ENCODE results near the gene CC2D1B.

DNA sequence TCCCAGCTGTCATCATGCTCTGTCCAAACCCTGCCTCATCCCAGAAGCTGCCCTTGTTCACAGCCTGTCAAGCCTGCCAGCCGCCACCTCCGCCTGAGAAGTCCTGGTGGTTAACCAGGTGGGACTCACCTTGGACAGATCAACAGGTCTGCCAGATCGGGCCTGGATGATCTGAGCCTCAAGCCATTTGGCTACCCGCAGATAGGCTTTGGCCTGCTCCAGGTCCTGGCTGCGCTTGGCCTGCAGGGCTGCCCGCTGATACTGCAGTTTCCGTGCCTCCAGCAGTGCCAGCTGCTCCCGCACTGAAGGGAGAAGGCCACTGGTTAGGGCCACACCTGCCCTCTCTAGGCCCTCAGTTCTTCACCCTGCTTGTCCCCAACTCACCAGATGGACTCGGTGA, 8.6 kb downstream of the CC2D1B start:
- no peak for TF ChIP-seq OVOL2 (CRISPR knock-in tag; IDR thresholded peaks at IDR 0.05; ENCODE audit: borderline replicate concordance)
- TF ChIP-seq, protein P1, sequence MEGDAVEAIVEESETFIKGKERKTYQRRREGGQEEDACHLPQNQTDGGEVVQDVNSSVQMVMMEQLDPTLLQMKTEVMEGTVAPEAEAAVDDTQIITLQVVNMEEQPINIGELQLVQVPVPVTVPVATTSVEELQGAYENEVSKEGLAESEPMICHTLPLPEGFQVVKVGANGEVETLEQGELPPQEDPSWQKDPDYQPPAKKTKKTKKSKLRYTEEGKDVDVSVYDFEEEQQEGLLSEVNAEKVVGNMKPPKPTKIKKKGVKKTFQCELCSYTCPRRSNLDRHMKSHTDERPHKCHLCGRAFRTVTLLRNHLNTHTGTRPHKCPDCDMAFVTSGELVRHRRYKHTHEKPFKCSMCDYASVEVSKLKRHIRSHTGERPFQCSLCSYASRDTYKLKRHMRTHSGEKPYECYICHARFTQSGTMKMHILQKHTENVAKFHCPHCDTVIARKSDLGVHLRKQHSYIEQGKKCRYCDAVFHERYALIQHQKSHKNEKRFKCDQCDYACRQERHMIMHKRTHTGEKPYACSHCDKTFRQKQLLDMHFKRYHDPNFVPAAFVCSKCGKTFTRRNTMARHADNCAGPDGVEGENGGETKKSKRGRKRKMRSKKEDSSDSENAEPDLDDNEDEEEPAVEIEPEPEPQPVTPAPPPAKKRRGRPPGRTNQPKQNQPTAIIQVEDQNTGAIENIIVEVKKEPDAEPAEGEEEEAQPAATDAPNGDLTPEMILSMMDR (IDR thresholded peaks at IDR 0.05) = no peak
- TF ChIP-seq, protein P2, sequence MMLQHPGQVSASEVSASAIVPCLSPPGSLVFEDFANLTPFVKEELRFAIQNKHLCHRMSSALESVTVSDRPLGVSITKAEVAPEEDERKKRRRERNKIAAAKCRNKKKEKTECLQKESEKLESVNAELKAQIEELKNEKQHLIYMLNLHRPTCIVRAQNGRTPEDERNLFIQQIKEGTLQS (CRISPR knock-in tag; conservative IDR thresholded peaks at IDR 0.05) = no peak

Measured in WTC11 (cell line).